Effector memory CD8-positive, alpha-beta T cell (primary cell): ENCODE data around the gene NPR1.

Source experiments
- ATAC-seq: fragments of 150-1000 bp; cut with Tn5 transposase; replicated peaks from 2 replicates; pipeline ENCODE4 v1.10.0; 2021; ENCODE audit warnings: mild to moderate bottlenecking, moderate library complexity
- DNase-seq, 3 experiments: peaks; one replicate each; pipeline ENCODE4 v3.0.0; 2021
- H3K27ac Mint-ChIP-seq, 2 donors: one replicate each; pipeline ENCODE4 v1.8.0; 2022; ENCODE audit warnings: mild to moderate bottlenecking in 2 of 2, mixed read lengths in 2 of 2, moderate library complexity in 2 of 2
- H3K27me3 Mint-ChIP-seq, 2 donors: one replicate each; pipeline ENCODE4 v1.8.0; 2022; ENCODE audit warnings: mixed read lengths in 2 of 2
- H3K36me3 Mint-ChIP-seq: one replicate; pipeline ENCODE4 v1.8.0; 2022; ENCODE audit warnings: mild to moderate bottlenecking, moderate library complexity, mixed read lengths; ENCODE audit not compliant: insufficient read depth
- H3K4me1 Mint-ChIP-seq, 2 donors: one replicate each; pipeline ENCODE4 v1.8.0; 2022; ENCODE audit warnings: low read depth in 2 of 2, mixed read lengths in 2 of 2
- H3K4me3 Mint-ChIP-seq, 2 donors: one replicate each; pipeline ENCODE4 v1.8.0; 2022; ENCODE audit warnings: mild to moderate bottlenecking in 2 of 2, mixed read lengths in 2 of 2, moderate library complexity in 2 of 2
- H3K9me3 Mint-ChIP-seq, 2 donors: one replicate each; pipeline ENCODE4 v1.8.0; 2022; ENCODE audit warnings: mixed read lengths in 2 of 2

Gene NPR1

DNA sequence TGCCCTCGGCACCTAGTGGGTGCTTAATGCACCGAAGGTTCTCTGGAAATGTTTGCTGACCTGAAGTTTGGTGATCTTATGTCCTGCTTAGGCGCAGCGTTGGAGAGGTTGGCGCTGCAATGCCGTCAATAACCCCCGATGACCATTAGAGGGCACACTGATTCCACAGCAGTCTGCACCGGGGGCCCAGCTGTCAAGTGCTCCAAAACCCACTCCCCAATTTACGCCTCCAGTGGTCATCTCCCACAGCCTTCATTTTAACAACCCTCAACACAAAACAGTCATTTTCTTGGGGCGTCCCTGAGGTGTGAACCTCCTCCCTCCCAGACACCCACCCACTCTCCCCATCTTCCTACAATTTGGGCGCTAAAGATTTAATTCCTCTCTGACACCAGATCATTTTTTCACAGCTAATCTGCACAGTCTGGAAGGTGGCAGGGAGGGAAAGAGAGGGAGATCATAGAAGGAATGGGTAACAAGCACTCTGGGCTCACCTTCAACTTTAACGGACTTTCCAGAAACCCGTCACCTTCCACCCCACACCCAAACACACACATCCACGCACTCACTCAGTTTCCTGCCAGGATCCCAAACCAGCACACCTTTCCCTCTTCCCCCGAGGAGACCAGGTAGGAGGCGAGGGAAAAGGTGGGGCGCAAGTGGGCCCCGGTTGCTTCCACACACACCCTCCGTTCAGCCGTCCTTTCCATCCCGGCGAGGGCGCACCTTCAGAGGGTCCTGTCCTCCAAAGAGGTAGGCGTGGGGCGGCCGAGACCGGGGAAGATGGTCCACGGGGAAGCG, 570 bp upstream of the NPR1 start:
- ATAC-seq = peak; percentile 49
- Mint-ChIP-seq H3K27ac (no peak overlapping the region), H3K4me3 (peak overlapping the region; percentile 73 to 80), H3K36me3 (no peaks in the 10 kb centered on the region), H3K27me3 (peaks cover 60 to 68% of the 10 kb centered on the region in 2 donors), H3K4me1 (peaks cover 22% of the 10 kb centered on the region in 2 donors), H3K9me3 (no peaks in the 10 kb centered on the region)
- DNase-seq = peak; percentile 21 to 38 (median 27)

DNA sequence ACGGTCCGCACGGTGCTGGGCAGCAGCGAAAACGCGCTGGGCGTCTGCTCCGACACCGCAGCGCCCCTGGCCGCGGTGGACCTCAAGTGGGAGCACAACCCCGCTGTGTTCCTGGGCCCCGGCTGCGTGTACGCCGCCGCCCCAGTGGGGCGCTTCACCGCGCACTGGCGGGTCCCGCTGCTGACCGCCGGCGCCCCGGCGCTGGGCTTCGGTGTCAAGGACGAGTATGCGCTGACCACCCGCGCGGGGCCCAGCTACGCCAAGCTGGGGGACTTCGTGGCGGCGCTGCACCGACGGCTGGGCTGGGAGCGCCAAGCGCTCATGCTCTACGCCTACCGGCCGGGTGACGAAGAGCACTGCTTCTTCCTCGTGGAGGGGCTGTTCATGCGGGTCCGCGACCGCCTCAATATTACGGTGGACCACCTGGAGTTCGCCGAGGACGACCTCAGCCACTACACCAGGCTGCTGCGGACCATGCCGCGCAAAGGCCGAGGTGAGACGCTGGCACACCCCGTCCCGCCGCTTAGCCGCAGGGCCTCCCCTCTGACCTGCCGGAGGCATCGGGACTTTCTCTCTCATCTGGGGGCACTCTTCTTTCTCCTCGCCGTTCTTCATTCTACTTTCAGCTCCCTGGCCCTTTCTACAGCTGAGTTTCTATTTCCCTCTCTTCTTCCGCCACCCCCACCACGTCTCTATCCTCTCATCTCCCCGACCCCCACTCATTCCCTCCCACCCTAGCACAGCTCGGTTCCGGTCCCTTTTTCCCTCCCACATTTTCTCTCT, 1.0 kb downstream of the NPR1 start:
- peak; percentile 70 for ATAC-seq
- Mint-ChIP-seq H3K27ac (peak overlapping the region in 1 of 2 donors; percentile 79), H3K36me3 (no peaks in the 10 kb centered on the region), H3K9me3 (no peaks in the 10 kb centered on the region), H3K4me1 (peaks cover 22% of the 10 kb centered on the region in 2 donors), H3K4me3 (peak overlapping the region; percentile 73 to 80), H3K27me3 (peaks cover 71 to 84% of the 10 kb centered on the region in 2 donors)
- DNase-seq = peak; percentile 9 to 16 (median 12)

DNA sequence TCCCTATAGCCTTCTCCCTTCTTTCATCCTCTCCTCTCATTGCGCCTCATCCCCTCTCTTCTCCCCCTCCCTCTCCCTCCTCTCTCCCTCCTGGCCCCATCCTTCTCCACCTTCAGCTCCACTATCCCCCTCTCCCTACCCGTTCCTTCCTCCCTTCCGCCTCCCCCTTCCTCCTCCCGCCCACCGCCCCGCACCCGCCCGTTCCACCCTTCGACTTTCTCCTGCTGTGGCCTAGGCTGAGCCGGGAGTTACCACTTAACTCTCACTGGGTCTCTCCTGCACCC, 1.6 kb downstream of the NPR1 start:
- peak overlapping the region; percentile 33 to 79 for H3K27ac Mint-ChIP-seq

DNA sequence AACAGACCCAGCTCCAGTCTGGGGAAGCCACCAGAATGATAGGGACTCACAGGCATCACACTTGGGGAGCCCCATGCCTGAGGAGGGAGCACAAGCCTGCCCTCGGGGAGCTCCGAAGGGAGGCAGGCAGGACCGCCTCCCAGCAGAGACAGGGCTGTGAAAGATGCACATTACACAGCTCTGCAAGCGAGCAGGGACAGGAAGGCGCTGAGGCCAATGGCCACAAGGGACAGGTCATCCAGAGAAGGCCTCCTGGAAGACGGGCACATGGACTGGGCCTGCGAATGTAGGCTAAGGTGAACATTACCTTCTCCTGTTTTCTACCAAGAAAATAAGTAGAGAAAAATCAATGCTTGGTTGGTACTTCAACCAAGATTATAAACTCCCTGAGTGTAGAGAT, 4.2 kb downstream of the NPR1 start:
- peaks cover 6% of the 10 kb centered on the region for H3K36me3 Mint-ChIP-seq
- ATAC-seq (no peak), DNase-seq (no peak)
- peaks cover 18% of the 10 kb centered on the region in 2 donors for H3K4me1 Mint-ChIP-seq
- no peak overlapping the region for H3K27ac Mint-ChIP-seq
- peaks cover 76 to 92% of the 10 kb centered on the region in 2 donors for H3K27me3 Mint-ChIP-seq
- no peak overlapping the region for H3K4me3 Mint-ChIP-seq
- H3K9me3 Mint-ChIP-seq = no peaks in the 10 kb centered on the region

More for the DNA sequence above, 1.6 kb downstream of the NPR1 start:
- Mint-ChIP-seq H3K9me3 (no peaks in the 10 kb centered on the region), H3K4me3 (peak overlapping the region; percentile 73 to 80), H3K4me1 (peaks cover 22% of the 10 kb centered on the region in 2 donors), H3K36me3 (peaks cover 1% of the 10 kb centered on the region), H3K27me3 (peaks cover 75 to 89% of the 10 kb centered on the region in 2 donors)
- ATAC-seq (no peak), DNase-seq (no peak)

DNA sequence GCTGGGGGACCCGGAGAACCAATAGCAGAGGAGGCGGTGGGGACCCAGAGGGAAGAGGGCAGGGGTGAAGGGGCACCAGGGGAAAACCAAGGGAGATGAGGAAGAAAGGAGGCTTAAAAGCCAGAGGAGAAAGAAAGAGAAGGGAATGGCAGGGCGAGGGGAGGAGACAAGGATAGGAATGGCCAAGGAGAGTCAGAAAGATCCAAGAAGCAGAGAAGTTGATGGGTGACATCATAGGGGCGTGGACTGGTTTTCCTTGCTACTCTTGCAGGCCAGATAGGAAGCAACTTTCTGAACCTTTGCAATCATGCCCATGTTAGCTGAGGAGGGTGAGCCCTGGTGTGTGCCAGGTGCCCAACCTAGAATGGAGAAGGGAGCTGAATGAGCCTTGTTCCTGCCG, 5.4 kb downstream of the NPR1 start:
- no peaks in the 10 kb centered on the region for H3K9me3 Mint-ChIP-seq
- H3K4me1 Mint-ChIP-seq = peaks cover 8% of the 10 kb centered on the region in 2 donors
- H3K27me3 Mint-ChIP-seq = peaks cover 70 to 92% of the 10 kb centered on the region in 2 donors
- ATAC-seq (no peak), DNase-seq (no peak)
- H3K27ac Mint-ChIP-seq = no peak overlapping the region
- peaks cover 6% of the 10 kb centered on the region for H3K36me3 Mint-ChIP-seq
- H3K4me3 Mint-ChIP-seq = no peak overlapping the region

DNA sequence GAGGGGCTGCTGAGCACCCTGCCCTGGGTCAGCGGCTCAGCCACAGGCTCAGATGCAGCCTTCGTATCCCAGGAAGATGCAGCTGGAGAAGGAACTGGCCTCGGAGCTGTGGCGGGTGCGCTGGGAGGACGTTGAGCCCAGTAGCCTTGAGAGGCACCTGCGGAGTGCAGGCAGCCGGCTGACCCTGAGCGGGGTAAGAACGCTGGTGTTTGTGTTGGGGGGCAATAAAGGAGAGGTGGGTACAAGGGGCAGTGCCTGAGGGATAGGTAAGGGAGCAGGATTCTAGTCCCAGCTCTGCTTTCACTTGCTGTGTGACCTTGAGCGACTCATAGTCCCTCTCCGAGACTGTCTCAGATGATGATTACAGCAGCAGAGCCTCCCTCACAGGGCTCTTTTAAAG, 6.4 kb downstream of the NPR1 start:
- H3K27ac Mint-ChIP-seq = no peak overlapping the region
- H3K27me3 Mint-ChIP-seq = peaks cover 65 to 86% of the 10 kb centered on the region in 2 donors
- peaks cover 6% of the 10 kb centered on the region for H3K36me3 Mint-ChIP-seq
- H3K4me1 Mint-ChIP-seq = peaks cover 4% of the 10 kb centered on the region in 2 donors
- H3K4me3 Mint-ChIP-seq = no peak overlapping the region
- no peaks in the 10 kb centered on the region for H3K9me3 Mint-ChIP-seq
- ATAC-seq (no peak), DNase-seq (no peak)

DNA sequence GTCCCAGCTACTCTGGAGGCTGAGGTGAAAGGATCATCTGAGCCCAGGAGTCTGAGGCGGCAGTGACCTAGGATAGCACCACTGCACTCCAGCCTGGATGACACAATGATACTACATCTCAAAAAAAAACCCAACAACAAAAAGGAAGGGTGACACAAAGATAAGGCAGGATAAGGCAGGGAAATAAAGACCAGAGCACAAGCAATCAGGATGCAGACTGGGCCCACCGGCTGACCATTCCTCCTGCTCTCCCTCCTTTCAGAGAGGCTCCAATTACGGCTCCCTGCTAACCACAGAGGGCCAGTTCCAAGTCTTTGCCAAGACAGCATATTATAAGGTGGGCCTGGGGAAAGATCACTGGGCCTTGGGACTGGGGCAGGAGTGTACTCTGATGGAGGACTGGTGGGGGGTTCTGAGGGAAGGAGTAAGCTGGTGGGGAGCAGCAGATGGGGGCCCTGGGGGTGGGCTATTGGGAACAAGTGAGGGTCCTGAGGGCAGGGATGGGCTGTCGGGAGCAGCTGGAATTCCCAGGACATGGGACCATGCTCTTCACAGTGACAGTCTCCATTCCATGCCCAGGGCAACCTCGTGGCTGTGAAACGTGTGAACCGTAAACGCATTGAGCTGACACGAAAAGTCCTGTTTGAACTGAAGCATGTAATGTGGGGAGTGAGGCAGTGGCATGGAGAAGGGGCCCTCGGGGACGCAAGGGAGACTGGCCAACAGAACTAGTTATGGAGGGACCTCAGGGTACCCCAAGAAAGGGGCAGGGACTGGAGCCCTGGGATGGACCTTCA, 7.3 kb downstream of the NPR1 start:
- H3K27ac Mint-ChIP-seq = no peak overlapping the region
- H3K4me3 Mint-ChIP-seq = no peak overlapping the region
- H3K27me3 Mint-ChIP-seq = peaks cover 56 to 77% of the 10 kb centered on the region in 2 donors
- no peak for ATAC-seq
- no peaks in the 10 kb centered on the region for H3K9me3 Mint-ChIP-seq
- no peak for DNase-seq
- H3K4me1 Mint-ChIP-seq = no peaks in the 10 kb centered on the region
- H3K36me3 Mint-ChIP-seq = peaks cover 9% of the 10 kb centered on the region

DNA sequence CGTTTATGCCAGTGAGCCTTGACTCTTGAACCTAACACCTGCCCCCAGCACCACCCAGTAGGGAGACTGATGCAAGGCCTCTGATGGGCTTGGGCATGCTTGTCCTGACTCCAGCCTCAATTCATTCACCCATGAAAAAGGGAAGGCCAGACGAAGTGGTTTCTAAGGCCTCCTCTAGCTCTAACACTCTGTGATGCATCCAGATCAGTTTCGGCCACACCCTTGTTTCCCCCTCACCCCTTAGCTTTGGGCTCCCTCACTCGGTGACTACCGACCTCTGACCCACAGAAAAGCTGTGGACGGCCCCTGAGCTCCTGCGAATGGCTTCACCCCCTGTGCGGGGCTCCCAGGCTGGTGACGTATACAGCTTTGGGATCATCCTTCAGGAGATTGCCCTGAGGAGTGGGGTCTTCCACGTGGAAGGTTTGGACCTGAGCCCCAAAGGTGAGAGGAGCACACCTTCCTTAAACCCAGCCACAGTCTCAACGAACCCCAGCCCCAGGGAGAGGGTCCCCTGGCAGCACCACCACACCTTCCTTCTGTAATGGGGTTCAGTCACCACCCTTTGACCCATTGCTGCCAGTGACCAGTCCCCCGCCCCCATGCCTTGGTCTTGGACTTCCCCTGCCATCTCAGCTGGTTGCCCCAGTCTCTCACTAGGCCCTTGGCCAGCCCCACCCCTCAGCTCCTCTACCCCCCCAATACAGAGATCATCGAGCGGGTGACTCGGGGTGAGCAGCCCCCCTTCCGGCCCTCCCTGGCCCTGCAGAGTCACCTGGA, 9.0 kb downstream of the NPR1 start:
- no peak overlapping the region for H3K27ac Mint-ChIP-seq
- no peaks in the 10 kb centered on the region for H3K9me3 Mint-ChIP-seq
- no peak for ATAC-seq
- no peak overlapping the region for H3K4me3 Mint-ChIP-seq
- H3K27me3 Mint-ChIP-seq = peaks cover 38 to 59% of the 10 kb centered on the region in 2 donors
- H3K36me3 Mint-ChIP-seq = peaks cover 9% of the 10 kb centered on the region
- H3K4me1 Mint-ChIP-seq = no peaks in the 10 kb centered on the region
- DNase-seq = no peak

DNA sequence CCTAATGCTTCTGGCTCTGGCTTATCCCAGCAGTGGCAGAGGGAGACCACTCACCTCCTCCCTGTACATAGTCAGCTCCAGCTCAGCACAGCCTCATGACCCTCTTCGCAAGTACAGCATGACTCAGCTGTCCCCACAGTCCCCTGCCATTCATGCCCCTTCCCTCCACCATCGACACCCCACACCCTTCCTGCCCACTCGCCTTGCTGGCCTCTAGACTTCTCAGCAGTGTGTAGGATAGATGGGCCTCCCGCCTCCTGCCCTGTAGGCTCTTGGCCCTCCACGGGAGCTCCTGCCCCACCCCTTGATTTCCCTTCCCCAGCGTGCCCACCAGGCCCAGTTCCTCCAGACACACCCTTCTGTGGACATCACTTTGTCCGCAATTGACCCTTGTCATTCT, 9.8 kb downstream of the NPR1 start:
- ATAC-seq = no peak
- H3K9me3 Mint-ChIP-seq = no peaks in the 10 kb centered on the region
- no peak overlapping the region for H3K4me3 Mint-ChIP-seq
- peaks cover 9% of the 10 kb centered on the region for H3K36me3 Mint-ChIP-seq
- no peak overlapping the region for H3K27ac Mint-ChIP-seq
- no peak for DNase-seq
- no peaks in the 10 kb centered on the region for H3K4me1 Mint-ChIP-seq
- peaks cover 35 to 54% of the 10 kb centered on the region in 2 donors for H3K27me3 Mint-ChIP-seq

DNA sequence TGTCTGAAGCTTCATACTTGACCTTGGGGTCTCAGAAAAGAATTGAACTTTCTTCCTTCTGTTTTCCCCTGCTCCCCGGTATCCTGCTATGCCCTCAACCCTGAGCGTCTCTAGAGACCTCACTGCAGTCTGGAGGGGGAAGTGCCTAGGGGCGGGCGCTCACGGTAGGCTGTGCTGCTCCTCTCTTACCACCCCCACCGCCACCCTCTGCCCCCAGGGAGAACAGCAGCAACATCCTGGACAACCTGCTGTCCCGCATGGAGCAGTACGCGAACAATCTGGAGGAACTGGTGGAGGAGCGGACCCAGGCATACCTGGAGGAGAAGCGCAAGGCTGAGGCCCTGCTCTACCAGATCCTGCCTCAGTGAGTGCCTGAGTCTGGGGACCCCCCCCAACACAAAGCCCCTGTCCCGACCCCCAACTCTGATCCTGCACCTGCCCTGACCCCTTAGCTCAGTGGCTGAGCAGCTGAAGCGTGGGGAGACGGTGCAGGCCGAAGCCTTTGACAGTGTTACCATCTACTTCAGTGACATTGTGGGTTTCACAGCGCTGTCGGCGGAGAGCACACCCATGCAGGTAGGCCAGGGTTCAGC, 10.3 kb downstream of the NPR1 start:
- no peak for ATAC-seq
- DNase-seq = no peak
- Mint-ChIP-seq H3K27me3 (peaks cover 29 to 53% of the 10 kb centered on the region in 2 donors), H3K36me3 (peaks cover 9% of the 10 kb centered on the region), H3K4me3 (no peak overlapping the region), H3K27ac (no peak overlapping the region), H3K4me1 (no peaks in the 10 kb centered on the region), H3K9me3 (no peaks in the 10 kb centered on the region)

DNA sequence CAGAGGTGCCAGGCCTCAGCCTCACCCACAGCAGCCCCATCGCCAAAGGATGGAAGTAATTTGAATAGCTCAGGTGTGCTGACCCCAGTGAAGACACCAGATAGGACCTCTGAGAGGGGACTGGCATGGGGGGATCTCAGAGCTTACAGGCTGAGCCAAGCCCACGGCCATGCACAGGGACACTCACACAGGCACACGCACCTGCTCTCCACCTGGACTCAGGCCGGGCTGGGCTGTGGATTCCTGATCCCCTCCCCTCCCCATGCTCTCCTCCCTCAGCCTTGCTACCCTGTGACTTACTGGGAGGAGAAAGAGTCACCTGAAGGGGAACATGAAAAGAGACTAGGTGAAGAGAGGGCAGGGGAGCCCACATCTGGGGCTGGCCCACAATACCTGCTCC, 15.0 kb downstream of the NPR1 start:
- Mint-ChIP-seq H3K4me3 (no peak overlapping the region), H3K9me3 (no peaks in the 10 kb centered on the region), H3K4me1 (no peaks in the 10 kb centered on the region), H3K36me3 (peaks cover 4% of the 10 kb centered on the region), H3K27ac (peak overlapping the region in 1 of 2 donors; percentile 45), H3K27me3 (peaks cover 4 to 24% of the 10 kb centered on the region in 2 donors)
- DNase-seq (no peak), ATAC-seq (no peak)

DNA sequence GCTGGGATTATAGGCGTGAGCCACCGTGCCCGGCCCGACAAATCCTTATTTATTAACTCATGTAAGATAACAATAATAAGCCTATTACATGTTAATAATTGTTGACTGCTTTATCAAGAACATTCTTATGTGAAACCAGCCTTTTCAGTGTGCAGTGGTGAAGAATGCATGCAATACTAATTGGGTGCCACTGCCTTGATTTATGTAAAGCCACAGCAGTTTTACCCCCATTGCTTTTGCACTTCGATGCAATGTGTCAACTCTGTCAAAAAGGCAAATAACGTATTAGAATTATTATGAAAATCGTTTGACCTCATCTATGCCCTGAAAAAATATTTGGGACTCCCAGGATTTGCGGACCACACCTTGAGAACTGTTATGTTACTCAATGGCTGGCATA, 18.3 kb downstream of the NPR1 start:
- H3K36me3 Mint-ChIP-seq = peaks cover 3% of the 10 kb centered on the region
- ATAC-seq (no peak), DNase-seq (no peak)
- H3K27me3 Mint-ChIP-seq = peaks cover 0 to 17% of the 10 kb centered on the region in 2 donors
- no peaks in the 10 kb centered on the region for H3K9me3 Mint-ChIP-seq
- H3K4me3 Mint-ChIP-seq = no peak overlapping the region
- H3K4me1 Mint-ChIP-seq = no peaks in the 10 kb centered on the region
- H3K27ac Mint-ChIP-seq = no peak overlapping the region
